Frontal cortex (tissue), 4 donors: ENCODE measurements around the gene ARSB. TPM values are rescaled to one million over a fixed set of nuclear protein-coding genes. Genes with fewer than 3 reads are reported as not detected.
"Not testable (repeated sequence)": the region's sequence is repeated elsewhere in the genome, so short reads cannot be mapped to it uniquely, and the experiment has no call there.

ENCODE experiments used
- DNase-seq, 2 donors: peaks; one replicate each; pipeline ENCODE4 v3.0.0; 2012; ENCODE audit warnings: low spot score in 2 of 2
- FAIRE-seq: peaks from 2 replicates; lab custom pipeline; 2012; peaks lifted over from hg19 to GRCh38; lab: Jason Lieb, UNC
- total RNA-seq: library from RNA; depleted of rRNA; stranded (reverse); fragments of >200 nt; gene quantifications from one replicate; pipeline ENCODE4 v1.2.3, GENCODE V29; 2014
- donor health status: control.
- donor health status: control.
- donor health status: control.

ARSB gene
- total RNA-seq, 1 donor from 2014 or later: 20.4 TPM

DNA sequence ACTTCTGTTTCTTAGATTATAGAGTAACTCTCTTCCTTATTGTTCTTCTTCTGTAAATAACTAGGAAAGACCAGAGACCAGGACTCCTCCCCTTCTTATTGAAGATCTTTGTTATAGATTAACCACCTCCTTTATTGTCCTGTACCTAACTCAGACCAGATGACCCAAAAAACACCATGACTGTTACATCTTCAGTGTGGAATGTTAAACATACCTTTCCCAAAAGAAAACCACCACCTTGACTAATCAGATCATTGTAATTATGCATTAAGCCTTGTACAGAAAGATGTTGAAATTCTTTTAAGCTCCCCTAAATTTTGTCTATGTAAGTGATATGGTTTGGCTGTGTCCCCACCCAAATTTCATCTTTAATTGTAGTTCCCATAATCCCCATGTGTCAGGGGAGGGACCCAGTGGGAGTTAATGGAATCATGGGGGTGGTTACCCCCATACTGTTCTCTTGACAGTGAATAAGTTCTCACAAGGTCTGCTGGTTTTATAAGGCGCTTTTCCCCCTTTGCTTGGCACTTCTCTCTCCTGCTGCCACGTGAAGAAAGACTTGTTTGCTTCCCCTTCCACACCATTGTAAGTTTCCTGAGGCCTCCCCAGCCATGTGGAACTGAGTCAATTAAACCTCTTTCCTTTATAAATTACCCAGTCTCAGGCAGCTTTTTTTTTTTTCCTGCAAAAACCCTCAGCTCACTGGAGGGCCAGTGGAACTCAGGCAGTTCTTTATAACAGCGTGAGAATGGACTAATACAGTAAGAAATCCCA, 26.3 kb downstream of the ARSB start:
- no peak for FAIRE-seq
- no peak for DNase-seq

DNA sequence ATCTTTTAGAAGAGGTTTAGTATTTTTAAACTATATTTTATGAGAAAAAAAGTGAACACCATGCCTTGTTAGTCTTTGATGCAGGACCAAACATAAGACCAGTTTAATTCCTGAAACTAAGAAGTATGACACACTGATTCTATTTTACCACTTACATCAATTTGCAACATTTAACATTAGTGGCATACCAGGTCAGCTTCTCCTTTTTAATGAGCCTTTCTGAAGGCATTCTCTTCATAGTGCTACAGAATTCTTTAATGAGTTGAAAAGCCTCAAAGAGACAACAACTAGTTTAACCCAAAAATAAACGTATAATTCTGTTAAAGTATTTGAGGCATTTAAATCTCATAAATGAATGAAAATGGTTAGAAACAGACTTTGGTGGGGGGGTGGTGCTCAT, 28.2 kb downstream of the ARSB start:
- no peak for FAIRE-seq

GRCh38 chr5:78953092-78953800, 31.9 kb downstream of the ARSB start:
- FAIRE-seq: no peak
- no peak for DNase-seq

More for the DNA sequence above, 28.2 kb downstream of the ARSB start:
- no peak for DNase-seq

DNA sequence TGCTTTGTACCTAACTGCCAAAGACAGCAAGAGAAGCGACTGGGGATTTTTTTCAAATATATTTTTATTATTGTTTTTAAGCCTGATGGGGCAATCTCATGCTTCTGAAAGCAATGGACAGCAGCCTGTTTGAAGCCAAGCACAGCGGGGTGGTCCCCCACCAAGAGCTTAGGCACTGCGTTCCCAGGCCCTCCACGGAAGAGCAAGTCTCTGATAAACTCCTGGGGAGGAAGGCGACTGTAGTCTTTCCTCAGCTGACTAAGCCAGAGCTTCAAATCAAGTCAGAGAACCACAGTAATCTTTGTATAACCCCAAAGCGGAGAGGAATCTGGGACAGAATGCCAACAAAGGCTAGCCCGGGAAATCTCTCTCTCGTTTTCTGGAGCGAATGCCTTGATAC, 54.4 kb downstream of the ARSB start:
- FAIRE-seq (no peak), DNase-seq (no peak)

- DNase-seq (no peak), FAIRE-seq (no peak)
Observed at GRCh38 chr5:78929833-78930232, 55.3 kb downstream of the ARSB start.

DNA sequence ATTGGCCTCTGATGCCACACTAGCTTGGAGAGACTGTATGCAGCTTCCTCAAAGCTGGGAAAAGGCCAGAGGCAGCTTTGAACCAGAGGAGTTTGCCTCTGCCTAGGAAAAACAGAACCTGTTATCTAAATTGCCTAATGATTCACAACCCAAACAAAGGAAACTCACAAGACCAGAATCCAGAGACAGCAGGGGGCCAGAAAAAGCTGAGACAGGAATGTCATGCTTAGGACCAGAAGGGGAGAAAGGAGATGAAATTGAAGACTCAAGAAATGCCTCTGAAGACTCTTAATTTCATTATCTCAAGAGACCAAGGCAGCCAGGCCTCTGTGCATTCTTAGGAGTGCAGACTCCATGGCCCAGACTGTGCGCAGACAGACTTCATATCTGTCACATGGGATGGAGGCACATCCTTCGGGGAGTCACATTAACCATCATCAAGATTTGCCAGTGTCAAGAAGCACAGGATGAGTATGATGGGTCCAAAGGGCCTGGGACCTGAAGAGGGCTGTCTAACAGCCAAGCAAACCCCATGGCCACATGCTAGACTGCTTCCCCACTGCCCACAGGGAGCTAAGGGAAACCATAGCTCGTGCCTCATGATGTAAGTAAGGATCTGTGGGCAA, 57.3 kb downstream of the ARSB start:
- DNase-seq (no peak), FAIRE-seq (no peak)

DNA sequence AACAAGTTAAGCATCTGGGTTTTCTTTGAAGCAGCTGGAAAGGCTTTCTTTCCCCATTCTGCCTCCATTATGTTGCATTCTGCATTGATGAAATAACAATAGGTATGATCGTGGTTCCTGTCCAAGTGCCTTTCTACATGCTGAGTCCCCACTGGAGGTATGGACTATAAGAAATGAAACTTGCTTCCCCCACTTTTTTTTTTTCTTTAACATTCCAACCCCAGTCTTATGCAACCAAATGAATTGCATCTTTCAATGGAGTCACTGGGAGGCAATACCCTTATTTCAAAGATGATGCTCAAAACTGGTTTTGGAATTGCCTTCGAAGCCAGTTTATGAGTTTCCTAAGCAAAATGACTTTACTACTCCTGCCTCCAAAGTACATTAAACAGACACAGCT, 58.9 kb downstream of the ARSB start:
- no peak for DNase-seq
- FAIRE-seq: no peak

DNA sequence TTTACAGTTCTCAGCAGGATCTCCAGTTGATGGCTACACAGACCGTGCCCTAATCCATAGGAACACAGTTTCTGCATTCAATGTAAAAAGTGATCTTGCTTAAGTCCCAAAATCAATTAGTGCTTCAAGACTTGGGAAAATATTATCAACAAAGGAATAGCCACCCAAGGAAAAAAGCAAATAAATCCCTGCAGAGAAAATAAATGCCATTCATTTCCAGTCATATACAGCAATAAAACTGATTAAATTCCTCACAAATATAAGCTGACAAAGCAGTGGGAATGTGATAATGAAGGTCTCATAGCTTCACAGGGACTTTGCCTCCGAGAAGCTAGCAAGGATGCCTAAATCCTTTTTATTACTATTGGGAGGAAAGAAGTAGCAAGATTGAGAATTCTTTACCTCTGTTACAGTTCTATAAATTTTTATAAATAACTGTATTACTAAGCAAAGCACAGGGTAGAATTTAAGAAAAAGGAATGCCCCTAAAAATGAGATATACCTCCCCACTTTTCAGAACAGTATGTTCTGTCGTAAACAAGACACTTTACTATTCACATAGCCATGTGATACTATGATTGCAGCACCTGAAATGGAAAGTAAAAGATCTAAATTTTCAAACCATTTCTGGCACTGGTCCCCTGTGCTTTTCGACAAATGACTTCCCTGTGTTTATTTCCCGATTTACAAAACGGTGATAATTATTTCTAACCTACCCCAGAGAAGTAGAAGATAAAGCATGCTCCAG, 59.8 kb downstream of the ARSB start:
- DNase-seq (no peak), FAIRE-seq (no peak)

DNA sequence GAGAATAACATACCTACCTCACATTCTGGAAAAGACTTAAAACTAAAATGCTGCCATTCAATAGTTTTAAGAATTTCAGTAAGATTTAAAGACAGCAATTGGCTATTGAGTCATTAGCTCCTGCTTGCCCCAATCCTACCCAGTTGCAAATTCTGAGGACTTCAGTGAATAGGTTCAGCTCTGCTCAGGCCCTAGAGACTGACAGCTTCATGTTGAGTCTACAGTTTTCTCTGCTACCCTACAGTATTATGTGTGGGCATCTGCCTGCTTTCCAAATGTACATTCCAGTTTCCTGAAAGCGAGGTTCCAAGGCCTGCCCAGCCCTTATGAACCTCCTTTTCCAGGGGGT, 61.5 kb downstream of the ARSB start:
- DNase-seq (no peak), FAIRE-seq (no peak)

GRCh38 chr5:78922879-78923621, 62.1 kb downstream of the ARSB start:
- no peak for FAIRE-seq
- DNase-seq: no peak

DNA sequence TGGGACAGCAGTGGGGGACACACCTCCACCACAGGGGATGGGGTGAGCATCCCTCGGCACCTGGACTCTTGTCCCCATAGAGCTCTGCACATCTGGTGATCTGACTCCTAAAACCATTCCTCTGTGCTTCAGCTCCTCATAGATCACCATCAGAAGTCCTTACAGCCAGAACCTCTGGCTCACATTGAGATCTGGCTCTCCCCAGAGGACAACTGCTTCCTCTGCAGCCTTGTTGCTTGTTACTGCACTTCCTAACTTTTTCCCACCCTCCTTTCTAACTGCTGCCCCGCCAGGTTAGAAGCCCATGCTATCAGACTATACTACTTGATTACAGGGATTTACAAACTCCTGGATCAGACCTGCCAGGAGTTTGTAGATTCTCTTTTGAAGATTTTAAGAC, 64.5 kb downstream of the ARSB start:
- FAIRE-seq (no peak), DNase-seq (no peak)

GRCh38 chr5:78919796-78920195, 65.3 kb downstream of the ARSB start:
- no peak for FAIRE-seq
- DNase-seq: no peak

- FAIRE-seq (no peak), DNase-seq (no peak)
Observed at GRCh38 chr5:78916044-78916443, 69.1 kb downstream of the ARSB start.

DNA sequence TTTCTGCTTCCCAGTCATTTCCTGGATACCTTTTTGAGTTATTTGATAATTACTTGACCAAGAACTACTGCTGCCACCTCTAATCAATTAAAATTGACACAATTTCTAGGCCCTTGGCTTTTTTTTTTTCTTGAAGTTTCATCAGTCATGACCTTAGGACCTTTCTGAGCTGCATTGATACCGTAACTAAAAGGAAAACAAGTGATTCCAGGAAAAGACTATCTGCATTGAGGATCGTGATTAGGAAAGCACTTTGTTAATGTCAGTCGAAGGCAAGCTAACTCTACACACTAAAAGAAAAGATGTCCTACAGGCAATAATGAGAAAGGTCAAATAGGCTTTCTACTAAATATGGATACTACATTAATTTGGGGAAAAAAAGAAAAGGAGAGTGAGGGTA, 69.9 kb downstream of the ARSB start:
- DNase-seq (no peak), FAIRE-seq (no peak)

GRCh38 chr5:78912811-78913210, 72.3 kb downstream of the ARSB start:
- no peak for DNase-seq
- no peak for FAIRE-seq

- FAIRE-seq (no peak), DNase-seq (no peak)
Observed at GRCh38 chr5:78912085-78912771, 72.9 kb downstream of the ARSB start.

DNA sequence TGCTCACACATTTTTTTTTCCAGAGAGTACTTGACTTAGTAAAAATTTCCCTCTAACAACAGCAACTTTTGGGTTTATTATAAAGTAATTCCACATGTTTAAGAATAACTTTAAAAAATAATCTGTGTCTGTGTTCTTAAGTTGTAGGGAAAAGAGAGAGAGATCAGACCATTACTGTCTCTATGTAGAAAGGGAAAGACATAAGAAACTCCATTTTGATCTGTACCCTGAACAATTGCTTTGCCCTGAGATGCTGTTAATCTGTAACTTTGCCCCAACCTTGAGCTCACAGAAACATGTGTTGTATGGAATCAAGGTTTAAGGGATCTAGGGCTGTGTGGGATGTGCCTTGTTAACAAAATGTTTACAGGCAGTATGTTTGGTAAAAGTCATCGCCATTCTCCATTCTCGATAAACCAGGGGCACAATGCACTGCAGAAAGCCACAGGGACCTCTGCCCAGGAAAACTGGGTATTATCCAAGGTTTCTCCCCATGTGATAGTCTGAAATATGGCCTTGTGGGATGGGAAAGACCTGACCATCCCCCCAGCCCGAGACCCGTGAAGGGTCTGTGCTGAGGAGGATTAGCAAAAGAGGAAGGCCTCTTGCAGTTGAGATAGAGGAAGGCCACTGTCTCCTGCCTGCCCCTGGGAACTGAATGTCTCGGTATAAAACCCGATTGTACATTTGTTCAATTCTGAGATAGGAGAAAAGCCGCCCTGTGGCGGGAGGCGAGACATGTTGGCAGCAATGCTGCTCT, 75.7 kb downstream of the ARSB start:
- not testable (repeated sequence) for DNase-seq, FAIRE-seq
